Gastroesophageal sphincter (tissue), 4 donors: ENCODE measurements around the gene KIAA2012. TPM values are rescaled to one million over a fixed set of nuclear protein-coding genes. Genes with fewer than 3 reads are reported as not detected.

ENCODE experiments used
- ATAC-seq: fragments of 150-250 bp; one replicate; pipeline ENCODE4 v1.9.1; 2016; ENCODE audit warnings: mild to moderate bottlenecking, moderate library complexity
- H3K27ac ChIP-seq, 4 donors: fragments of 200-600 bp; sonication (generic) in 3 of 4; 1 replicate in 3 of 4; 2 replicates in 1 of 4; pipeline ENCODE4 v1.5.1; 2016 to 2019
- H3K27me3 ChIP-seq: fragments of 200-600 bp; sonication (generic); one replicate; pipeline ENCODE4 v1.5.1; 2019
- H3K36me3 ChIP-seq, 2 donors: fragments of 200-600 bp; sonication (generic); one replicate each; pipeline ENCODE4 v1.5.1; 2019; ENCODE audit warnings: control low read depth in 1 of 2
- H3K4me1 ChIP-seq, 3 donors: fragments of 200-600 bp; sonication (generic); 1 replicate in 2 of 3; 2 replicates in 1 of 3; pipeline ENCODE4 v1.5.1; 2016 to 2019; ENCODE audit warnings: control low read depth in 2 of 3
- H3K4me3 ChIP-seq, 2 donors: fragments of 200-600 bp; sonication (generic); one replicate each; pipeline ENCODE4 v1.5.1; 2019; ENCODE audit warnings: mild to moderate bottlenecking in 1 of 2, moderate library complexity in 1 of 2
- H3K9me3 ChIP-seq, 3 donors: fragments of 200-600 bp; sonication (generic); one replicate each; pipeline ENCODE4 v1.5.1; 2017 to 2019; ENCODE audit warnings: control low read depth in 2 of 3
- EP300 ChIP-seq: sonication (generic); formaldehyde crosslinking; IDR thresholded peaks from one replicate; pipeline ENCODE4 v1.6.1; 2017; ENCODE audit warnings: antibody characterized with exemption, mild to moderate bottlenecking
- POLR2A ChIP-seq, 2 donors: fragments of 450-650 bp; IDR thresholded peaks; one replicate each; pipeline ENCODE4 v1.6.1; 2017; ENCODE audit warnings: antibody characterized with exemption in 2 of 2, mild to moderate bottlenecking in 2 of 2, moderate library complexity in 1 of 2
- POLR2AphosphoS5 ChIP-seq: sonication (generic); formaldehyde crosslinking; IDR thresholded peaks from one replicate; pipeline ENCODE4 v1.6.1; 2017; ENCODE audit warnings: antibody characterized with exemption
- WGBS, 2 donors: methylation state at CpG; one replicate each; pipeline ENCODE4 v1.1.5; 2018; ENCODE audit warnings: low coverage in 1 of 2; 5-methylcytosine and 5-hydroxymethylcytosine counted together
- total RNA-seq, 4 donors: library from RNA; depleted of rRNA; stranded (reverse); fragments of >200 nt; gene quantifications; one replicate each; pipeline ENCODE4 v1.1.0, GENCODE V29; 2016
- TF ChIP-seq, protein P1 (sequence below), 4 experiments: fragments of 200-600 bp in 2 of 4; fragments of 450-650 bp in 2 of 4; sonication (generic) in 1 of 4; IDR thresholded peaks; one replicate each; pipeline ENCODE4 v1.5.1; 2017 to 2019; ENCODE audit warnings: antibody characterized with exemption in 4 of 4, mild to moderate bottlenecking in 2 of 4, moderate library complexity in 2 of 4

The KIAA2012 gene
- total RNA-seq, 4 donors from 2014 or later, result not detected

DNA sequence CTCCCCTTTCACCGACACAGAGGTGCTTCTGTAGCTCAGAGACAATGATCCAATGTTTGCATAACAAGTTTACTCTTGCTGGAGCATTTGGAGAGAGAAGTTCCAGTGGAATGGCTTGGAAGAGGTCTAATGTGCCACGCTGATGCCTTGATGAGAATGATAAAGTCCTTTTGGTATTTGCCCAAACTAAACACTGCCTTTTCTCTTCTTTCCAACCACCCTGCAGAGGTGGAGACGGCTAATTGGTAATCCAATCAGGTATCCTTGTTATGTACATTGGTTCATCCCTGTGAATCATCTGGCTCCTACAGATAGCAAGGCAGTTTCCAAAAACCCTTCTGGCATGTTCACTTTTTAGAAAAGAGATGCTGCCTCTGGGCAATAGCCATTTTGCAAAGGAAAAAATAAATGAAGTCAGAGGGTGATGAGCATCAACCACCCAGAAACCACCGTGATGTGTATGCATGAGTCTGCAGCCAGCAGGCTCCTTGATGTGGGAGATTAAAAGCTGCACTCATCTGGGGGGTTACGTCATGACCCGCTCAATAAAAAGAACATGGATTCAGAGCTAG is 40.6 kb downstream of the KIAA2012 start:
- H3K27me3 ChIP-seq, result no peaks in the 10 kb centered on the region
- no peak for ATAC-seq
- H3K9me3 ChIP-seq, result no peaks in the 10 kb centered on the region
- peaks cover 0 to 34% (median 7%) of the 10 kb centered on the region in 3 donors for H3K4me1 ChIP-seq
- no peak for TF ChIP-seq POLR2AphosphoS5
- TF ChIP-seq, protein P1, sequence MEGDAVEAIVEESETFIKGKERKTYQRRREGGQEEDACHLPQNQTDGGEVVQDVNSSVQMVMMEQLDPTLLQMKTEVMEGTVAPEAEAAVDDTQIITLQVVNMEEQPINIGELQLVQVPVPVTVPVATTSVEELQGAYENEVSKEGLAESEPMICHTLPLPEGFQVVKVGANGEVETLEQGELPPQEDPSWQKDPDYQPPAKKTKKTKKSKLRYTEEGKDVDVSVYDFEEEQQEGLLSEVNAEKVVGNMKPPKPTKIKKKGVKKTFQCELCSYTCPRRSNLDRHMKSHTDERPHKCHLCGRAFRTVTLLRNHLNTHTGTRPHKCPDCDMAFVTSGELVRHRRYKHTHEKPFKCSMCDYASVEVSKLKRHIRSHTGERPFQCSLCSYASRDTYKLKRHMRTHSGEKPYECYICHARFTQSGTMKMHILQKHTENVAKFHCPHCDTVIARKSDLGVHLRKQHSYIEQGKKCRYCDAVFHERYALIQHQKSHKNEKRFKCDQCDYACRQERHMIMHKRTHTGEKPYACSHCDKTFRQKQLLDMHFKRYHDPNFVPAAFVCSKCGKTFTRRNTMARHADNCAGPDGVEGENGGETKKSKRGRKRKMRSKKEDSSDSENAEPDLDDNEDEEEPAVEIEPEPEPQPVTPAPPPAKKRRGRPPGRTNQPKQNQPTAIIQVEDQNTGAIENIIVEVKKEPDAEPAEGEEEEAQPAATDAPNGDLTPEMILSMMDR (IDR thresholded peaks at IDR 0.05), result no peak
- TF ChIP-seq POLR2A (IDR thresholded peaks at IDR 0.05), result no peak
- TF ChIP-seq EP300, result no peak
- no peak overlapping the region for H3K27ac ChIP-seq
- 29 to 78% methylated on average over 3 to 6 of the region's 6 CpGs for WGBS, 2 donors
- no peaks in the 10 kb centered on the region for H3K36me3 ChIP-seq
- H3K4me3 ChIP-seq, result no peak overlapping the region

GRCh38 chr2:202114291-202114690 is 41.2 kb downstream of the KIAA2012 start:
- Histone ChIP-seq H3K4me3 (no peak overlapping the region), H3K27me3 (no peaks in the 10 kb centered on the region), H3K4me1 (peaks cover 0 to 31% (median 7%) of the 10 kb centered on the region in 3 donors), H3K9me3 (no peaks in the 10 kb centered on the region), H3K27ac (no peak overlapping the region), H3K36me3 (no peaks in the 10 kb centered on the region)
- WGBS, 2 donors, result 83 to 86% methylated on average over 1 of the region's 1 CpG
- no peak for TF ChIP-seq POLR2A (IDR thresholded peaks at IDR 0.05)
- TF ChIP-seq EP300, result no peak
- TF ChIP-seq, protein P1 (IDR thresholded peaks at IDR 0.05), result no peak
- no peak for TF ChIP-seq POLR2AphosphoS5
- ATAC-seq, result no peak

- Histone ChIP-seq H3K27me3 (no peaks in the 10 kb centered on the region), H3K4me3 (no peak overlapping the region), H3K27ac (peak overlapping the region in 1 of 4 donors; percentile 54), H3K4me1 (peaks cover 0 to 26% (median 7%) of the 10 kb centered on the region in 3 donors), H3K36me3 (no peaks in the 10 kb centered on the region), H3K9me3 (no peaks in the 10 kb centered on the region)
- no peak for ATAC-seq
- TF ChIP-seq, protein P1 (IDR thresholded peaks at IDR 0.05), result no peak
- TF ChIP-seq POLR2A (IDR thresholded peaks at IDR 0.05) (no peak), EP300 (no peak), POLR2AphosphoS5 (no peak)
- WGBS, 2 donors, result 100% methylated on average over 1 of the region's 1 CpG
Observed at GRCh38 chr2:202114795-202115194, 41.7 kb downstream of the KIAA2012 start.

GRCh38 chr2:202115479-202115971 is 42.5 kb downstream of the KIAA2012 start:
- TF ChIP-seq POLR2AphosphoS5 (no peak), POLR2A (IDR thresholded peaks at IDR 0.05) (no peak), EP300 (no peak)
- TF ChIP-seq, protein P1 (IDR thresholded peaks at IDR 0.05), result no peak
- peak; percentile 70 for ATAC-seq
- peaks cover 0 to 1% (median 0%) of the 10 kb centered on the region in 3 donors for H3K9me3 ChIP-seq
- WGBS, 2 donors, result 38 to 44% methylated on average over 1 of the region's 1 CpG
- H3K4me3 ChIP-seq, result no peak overlapping the region
- peaks cover 0 to 18% (median 7%) of the 10 kb centered on the region in 3 donors for H3K4me1 ChIP-seq
- H3K27me3 ChIP-seq, result no peaks in the 10 kb centered on the region
- peak overlapping the region in 1 of 4 donors; percentile 54 for H3K27ac ChIP-seq
- no peaks in the 10 kb centered on the region for H3K36me3 ChIP-seq

- WGBS, 2 donors, result 100% methylated on average over 1 of the region's 1 CpG; no CpG with 5 or more reads in 1 of the 2 donors
- TF ChIP-seq POLR2AphosphoS5 (no peak), EP300 (no peak), POLR2A (IDR thresholded peaks at IDR 0.05) (no peak)
- TF ChIP-seq, protein P1 (IDR thresholded peaks at IDR 0.05), result no peak
- peaks cover 0 to 16% (median 7%) of the 10 kb centered on the region in 3 donors for H3K4me1 ChIP-seq
- H3K27ac ChIP-seq, result no peak overlapping the region
- ATAC-seq, result no peak
- no peak overlapping the region for H3K4me3 ChIP-seq
- peaks cover 0 to 6% (median 0%) of the 10 kb centered on the region in 3 donors for H3K9me3 ChIP-seq
- no peaks in the 10 kb centered on the region for H3K36me3 ChIP-seq
- no peaks in the 10 kb centered on the region for H3K27me3 ChIP-seq
Observed at GRCh38 chr2:202116691-202117090, 43.6 kb downstream of the KIAA2012 start.
